A172 (cell line): ENCODE results near the gene C1orf198. TPM values are rescaled to one million over a fixed set of nuclear protein-coding genes. Genes with fewer than 3 reads are reported as not detected.

Experiments used
- DNase-seq: peaks from one replicate; pipeline ENCODE4 v3.0.0-alpha.2; 2015; ENCODE audit warnings: low spot score
- total RNA-seq: library from RNA; depleted of rRNA; stranded (reverse); fragments of >200 nt; shearing (Covaris generic); gene quantifications from 2 replicates; pipeline ENCODE4 v1.2.3, GENCODE V29; 2014

C1orf198 gene
- total RNA-seq, 1 experiment from 2014 or later: 42.9 TPM

DNA sequence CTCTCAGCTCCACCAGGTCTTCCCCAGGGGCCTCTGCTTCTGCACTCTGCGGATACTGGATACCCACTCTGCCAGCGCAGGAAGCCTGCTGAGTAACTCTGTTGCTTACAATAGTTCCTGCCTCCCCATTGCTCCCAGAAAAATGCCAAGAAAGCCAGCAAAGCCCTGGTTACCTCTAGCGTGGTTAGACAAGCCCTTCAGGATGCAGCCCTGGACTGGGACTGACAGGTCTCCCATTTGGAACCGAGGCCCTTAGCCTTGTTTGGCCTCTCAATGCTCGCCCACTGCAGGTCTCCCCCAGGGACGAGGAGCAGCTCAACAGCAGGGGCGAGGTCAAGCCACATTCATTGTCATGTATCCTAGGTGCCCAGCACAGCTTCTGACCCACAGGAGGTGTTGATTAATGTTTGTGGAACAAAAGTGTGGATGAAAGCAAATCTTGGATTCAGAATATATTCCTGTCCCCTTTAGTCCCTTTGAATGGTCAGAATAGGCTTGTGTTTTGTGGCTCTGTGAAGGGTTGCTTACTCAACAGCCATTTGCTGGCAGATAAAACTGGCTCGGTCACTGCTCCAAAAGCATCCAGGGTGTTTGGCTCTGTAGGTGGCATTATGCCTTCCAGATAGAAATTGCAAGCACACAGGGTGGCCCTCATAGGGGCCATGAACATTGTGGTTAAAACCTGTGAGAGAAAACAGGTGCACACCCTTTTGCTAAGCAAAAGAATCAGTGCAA lies 58.9 kb downstream of the C1orf198 start:
- no peak for DNase-seq

DNA sequence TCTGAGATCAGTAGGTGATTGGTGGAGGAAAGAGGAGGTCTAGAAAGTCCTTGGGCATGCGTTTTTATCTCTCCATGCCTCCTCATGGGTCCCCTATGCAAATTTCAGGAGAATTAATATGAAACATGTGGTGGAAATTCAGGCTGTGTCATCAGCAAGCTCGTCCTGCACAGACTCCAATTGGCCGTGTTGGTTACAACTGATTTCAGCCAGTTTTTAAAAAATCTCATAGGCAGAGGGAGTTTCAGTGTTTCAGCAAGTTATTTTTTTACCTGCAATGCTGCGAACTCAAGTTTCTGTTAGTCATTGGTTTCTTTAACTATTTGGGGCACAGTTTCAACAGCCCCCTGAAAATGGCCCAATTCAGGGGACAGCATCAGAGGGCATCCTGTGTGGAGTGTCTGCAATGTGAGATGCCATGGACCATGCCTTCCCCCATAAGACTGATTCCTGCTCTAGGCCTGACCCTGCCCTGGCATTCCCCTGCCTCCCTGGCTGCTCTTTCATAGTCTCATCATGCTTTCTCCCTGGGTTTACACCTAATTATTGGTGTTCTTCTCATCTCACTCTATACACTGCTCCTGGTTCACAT lies 59.9 kb downstream of the C1orf198 start:
- no peak for DNase-seq

DNA sequence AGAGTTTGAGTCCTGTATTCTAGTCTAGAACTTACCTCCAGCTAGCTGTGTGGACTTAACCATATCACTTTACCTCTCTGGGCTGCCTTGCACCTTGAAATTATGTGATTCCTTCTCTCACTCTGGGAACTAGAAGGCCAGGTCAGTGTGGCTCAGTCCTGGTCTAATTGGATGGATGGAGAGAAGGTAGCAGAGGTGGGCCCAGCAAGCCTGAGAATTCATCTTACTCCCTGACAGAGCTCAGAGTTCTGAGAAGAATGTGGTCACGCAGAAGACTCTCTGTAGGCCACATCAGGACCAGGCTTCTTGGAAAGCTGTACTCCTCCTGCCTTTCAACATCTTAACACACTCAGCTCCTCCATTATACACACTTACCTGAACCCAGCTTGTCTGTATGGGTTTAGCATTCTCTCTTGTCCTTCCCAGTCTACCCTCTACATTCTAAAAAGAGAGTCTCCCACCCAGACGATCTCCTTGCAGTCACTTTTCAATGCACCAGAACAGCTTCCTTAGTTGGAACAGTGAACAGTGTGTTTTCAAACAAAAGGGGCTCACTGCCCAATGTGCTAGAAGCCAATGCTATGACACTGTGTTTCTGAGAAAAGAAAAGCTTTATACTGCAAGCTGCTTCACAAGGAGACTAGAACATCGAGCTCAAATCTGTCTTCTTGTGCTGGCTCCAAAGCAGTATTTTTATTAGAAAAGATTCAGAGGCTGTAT lies 60.6 kb downstream of the C1orf198 start:
- no peak for DNase-seq

DNA sequence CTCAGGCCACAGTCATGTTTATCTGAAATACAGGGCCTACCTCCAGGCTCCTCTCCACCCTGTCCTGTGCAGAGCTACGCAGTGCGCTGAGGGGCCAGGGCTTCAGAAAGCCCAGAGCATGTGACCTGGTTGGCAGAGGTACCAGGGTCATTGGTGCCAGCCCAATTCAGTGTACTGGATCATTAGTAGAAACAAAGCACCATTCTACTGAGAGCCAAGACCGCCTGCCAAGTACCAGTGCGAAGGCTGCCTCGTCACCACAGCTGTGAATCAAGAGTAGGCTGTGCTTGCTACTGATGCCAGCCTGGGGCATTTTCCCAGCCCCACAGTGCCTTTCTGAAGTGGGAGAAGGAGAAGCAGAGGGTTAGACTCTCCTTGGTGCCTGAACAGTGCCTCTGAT lies 61.3 kb downstream of the C1orf198 start:
- no peak for DNase-seq

DNA sequence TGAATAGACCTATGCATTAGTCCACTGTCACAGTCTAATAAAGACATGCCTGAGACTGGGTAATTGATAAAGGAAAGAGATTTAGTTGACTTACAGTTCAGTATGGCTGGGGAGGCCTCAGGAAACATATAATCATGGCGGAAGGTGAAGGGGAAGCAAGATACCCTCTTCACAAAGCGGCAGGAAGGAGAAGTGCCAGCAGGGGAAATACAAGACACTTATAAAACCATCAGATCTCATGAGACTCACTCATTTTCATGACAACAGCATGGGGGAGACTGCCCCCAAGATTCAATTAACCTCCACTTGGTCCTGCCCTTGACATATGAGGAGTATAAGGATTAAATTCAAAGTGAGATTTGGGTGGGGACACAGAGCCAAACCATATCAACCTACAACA lies 61.8 kb downstream of the C1orf198 start:
- DNase-seq: no peak

DNA sequence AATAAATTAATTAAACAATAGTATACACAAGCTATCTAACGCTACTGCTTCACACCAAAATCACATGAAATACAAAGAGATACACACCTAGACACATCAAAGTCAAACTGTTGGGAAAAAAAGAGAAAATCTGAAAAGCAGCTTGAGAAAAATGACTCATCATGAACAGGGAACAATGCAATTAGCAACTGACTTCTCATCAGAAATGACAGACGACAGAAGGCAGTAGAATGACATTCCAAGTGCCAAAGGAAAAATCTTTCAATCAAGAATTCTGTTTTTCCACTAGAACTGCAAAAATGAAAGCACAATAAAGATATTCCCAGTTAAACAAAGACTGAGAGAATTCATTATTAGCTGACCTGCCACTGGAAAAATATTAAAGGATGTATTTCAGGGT lies 63.9 kb downstream of the C1orf198 start:
- no peak for DNase-seq

DNA sequence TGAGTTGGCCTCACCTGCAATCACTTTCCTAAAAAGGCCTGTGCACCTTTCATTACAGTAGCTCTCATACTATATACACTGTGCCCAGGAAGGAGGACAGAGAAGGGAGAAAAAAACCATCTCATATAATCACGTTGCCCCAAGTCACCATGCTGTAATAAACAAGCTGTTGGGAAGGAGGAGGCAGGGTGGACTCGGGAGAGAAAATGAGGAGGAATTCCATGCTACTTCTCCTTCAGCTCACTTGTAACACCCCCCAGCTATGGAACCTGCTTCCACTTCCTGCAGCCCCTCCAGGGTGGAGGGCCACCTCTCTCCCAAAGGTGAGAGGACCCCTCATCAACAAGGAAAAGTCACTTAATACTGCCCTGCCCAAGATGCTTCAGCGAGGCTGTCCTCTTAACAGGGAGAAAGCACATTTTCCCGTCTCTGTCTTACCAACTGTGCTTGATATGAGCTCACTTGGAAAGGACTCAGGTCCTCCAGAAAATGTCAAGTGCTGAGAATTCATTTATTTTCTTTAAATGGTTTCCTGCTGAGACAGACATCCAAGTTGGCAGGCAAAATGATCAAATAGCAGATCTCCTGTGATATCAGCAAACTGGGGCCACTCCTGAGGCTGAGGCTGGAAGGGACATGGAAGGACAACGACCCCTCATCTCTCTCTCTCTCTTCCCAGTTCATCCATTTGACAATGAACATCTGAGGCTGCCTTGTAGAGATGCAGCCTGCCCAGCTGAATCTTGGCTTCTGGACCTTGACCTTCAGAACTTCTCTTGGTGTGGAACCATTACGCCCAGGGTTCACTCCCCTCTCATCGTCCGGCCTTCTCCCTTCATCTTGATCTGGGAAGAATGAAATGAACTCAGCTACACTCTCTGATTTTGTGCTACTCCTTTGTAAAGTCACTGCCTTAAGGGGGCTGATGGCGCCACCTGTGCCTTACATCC lies 67.2 kb downstream of the C1orf198 start:
- no peak for DNase-seq

DNA sequence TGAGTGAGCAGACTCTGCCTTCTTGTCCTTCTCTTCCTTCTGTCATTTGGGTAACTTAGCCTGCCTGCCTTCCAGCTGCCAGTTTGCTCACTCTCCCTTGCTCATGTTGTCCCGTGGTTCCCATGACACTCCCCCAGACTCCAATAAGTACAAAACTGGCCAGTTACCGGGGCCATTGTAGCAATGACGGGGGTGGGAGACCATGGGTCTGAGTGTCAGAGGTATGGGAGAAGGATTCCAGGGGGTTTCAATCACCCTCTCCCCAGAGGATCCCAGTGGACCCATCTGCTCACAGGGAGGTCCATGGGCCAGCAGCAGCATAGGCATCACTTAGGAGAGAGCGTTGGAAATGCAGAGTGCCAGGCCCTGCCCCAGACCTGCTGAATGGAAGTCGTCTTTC lies 69.8 kb downstream of the C1orf198 start:
- no peak for DNase-seq

DNA sequence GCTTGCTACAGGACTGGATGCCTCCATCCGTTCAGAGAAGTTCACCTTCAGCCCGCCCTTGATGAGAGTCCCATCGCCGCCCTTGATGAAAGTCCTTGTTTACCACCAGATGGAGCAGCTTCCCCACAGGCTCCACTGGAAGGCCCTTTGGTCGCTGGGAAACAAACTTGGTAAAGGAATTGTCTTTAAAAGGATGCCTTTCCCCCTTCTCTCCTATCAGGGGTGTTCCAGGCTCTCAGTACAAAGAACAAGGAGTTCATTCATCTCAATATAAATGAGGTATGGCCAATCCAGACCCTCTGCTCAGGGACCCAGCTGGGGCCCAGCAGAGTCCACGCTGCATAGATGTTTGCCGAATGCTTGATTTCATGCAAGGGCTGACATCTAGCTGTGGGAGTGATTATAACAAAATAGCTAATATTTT lies 70.4 kb downstream of the C1orf198 start:
- peak; percentile 65 for DNase-seq

DNA sequence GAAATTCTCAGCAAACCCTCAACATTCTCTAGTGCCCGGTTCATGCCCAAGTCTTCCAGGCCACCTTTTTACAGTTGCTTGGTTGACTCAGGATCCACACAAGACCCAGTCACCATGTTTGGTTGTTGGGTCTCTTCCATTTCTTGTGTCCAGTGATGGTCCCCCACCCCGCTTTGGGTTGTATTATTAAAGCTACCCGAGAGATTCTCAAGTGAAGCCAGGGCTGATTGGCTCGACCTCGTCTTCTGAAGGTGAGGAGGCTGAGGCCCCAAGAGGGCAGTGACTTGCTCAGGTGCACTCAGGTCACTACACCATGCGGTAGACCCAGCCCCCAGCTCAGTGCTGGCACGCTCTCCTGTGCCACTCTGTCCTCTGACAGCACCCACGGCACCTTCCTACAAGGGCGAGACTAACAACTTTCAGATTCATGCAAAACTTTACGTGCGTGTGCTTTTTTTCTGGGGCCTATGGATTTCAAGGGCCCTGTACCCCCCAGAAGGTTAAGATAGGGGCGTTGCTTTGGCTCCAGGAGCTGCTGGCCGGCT lies 70.9 kb downstream of the C1orf198 start:
- DNase-seq: no peak

DNA sequence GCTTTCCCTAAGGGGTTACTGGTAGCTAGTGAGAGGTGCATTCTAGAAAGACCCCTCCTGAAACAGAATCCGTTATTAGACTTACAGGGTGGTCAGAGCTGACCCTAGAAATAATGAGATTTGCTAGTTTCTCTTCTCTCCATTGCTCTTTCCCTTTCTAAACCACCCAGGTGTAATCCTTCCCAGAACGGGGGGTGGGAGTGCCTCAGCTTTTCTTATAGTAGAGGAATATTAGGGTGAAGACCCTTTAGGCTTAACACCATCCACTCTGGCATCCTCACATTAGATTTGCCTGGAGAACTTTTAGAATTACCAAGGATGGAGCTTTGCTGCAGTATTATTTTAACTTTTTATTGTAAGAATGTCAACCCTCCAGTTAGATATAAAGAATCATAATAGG lies 71.7 kb downstream of the C1orf198 start:
- DNase-seq: no peak

DNA sequence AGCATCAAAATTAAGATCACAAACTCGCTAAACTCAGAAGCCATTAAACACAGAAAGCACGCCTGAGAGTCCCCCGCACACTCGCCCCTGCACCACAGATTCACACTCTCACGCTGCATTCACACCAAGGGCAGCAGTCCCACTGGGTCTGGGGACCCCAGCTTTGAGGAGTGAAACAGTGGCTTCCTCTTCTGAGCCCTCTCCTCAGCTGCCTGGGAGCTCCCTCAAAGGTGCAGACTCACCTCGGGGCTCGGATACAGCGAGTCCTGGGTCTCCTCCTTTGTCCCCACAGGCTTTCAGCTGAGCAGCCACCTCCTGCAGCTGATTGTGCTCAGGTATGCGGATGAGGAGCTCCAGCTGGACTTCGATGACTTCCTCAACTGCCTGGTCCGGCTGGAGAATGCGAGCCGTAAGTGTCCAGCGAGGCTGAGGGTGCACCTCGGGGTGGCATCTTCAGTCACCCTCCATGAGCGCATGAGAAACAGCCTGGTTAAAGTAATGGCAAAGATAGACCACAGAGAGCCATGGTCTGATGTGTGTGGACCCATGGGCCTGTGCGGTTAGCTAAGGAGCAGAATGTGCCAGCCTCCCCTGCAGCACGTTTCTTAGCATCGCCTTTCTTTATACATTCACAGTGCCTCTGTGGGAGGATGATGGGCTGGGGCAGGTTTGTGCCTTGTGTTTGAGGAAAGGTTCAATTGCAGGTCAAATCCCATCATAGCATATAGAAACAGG lies 73.3 kb downstream of the C1orf198 start:
- DNase-seq: no peak

DNA sequence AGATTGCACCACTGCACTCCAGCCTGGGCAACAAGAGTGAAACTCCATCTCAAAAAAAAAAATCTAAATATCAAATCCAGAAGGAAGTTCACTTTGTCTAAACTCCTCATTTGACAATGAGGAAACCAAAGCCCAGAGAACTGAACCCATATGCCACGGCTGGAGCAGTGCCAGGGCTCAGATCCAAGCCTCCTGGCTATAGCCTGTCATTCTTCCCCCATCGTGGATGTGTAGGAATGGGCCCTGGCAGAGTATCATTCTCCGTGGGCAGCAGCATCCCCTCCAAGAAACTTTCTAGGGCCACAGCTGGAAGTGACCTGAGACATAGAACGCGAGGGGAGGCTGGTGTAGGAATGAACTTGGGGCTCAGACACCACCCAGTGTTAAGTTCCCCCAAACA lies 73.9 kb downstream of the C1orf198 start:
- DNase-seq: no peak

DNA sequence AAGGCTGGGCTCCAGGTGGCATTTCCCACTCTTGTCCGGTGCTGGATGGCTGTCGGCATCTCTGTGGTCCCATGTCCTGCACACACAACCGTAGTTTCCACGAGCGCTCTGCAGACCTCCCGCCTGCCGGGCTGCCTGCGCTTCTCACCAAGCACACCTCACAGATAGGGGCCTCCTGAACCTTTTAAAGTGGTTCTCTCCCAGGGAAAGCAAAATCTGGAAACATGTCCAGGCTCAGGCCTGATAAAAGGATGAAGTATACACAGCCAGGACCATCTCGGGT lies 74.9 kb downstream of the C1orf198 start:
- DNase-seq: no peak

DNA sequence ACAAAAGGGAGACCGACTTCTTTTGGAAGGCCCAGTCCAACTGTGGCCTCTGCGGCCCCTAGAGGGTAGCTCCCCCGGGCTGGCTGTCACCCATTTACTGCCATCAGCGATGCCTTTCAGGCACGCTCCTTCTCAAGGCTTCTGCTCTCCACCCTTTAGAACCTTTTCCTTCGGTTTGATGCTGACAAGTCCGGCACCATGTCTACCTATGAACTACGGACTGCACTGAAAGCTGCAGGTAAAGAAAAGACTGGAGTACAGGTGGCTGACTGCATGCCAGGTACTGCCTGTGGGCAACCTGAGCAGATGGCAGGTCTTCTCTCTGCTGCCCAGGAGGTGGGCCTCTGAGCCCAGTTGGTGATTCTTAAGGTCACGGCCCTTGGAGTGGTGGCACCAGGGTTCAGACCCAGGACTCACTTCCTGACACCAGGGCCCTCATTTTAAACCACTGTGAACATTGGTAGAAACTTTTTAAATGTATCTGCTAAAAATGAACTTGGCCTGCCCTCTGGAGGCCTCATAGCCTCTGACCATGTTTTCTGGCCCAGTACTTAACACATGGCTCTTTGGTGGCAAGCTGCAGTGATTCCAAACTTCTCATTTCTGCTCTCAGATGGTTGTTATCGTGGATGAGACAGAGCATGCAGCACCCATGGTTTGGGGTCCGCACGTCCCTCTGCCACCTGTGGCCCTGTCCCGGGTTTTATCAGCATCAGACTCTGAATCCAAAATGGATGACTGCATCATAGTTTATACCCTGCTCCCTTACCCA lies 75.4 kb downstream of the C1orf198 start:
- DNase-seq: no peak

DNA sequence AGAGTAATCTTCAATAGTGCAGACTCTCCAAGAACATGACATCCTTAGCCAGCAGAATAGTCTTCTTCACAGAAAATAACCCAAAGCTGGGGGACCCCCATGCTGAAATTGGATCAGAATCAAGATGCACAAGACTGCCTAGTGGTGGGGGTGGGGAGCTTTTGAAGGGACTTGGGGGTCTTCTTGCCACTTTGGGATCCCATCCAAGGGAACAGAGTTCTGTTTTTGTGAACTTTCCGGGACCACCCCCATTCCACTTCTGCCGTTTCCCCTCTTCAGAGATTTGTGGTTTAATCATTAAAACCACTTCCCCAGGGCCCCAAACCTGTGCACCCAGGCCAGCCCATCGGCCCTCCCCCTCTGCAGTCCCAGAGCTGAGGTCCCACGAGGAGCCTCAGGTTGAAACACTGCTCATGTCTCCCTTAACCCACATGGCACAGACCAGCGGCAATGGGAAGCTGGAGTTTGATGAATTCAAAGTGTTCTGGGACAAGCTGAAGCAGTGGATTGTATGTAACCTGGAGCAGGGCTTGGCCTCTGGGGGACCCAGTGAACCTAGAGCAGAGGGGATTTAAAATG lies 76.2 kb downstream of the C1orf198 start:
- no peak for DNase-seq

DNA sequence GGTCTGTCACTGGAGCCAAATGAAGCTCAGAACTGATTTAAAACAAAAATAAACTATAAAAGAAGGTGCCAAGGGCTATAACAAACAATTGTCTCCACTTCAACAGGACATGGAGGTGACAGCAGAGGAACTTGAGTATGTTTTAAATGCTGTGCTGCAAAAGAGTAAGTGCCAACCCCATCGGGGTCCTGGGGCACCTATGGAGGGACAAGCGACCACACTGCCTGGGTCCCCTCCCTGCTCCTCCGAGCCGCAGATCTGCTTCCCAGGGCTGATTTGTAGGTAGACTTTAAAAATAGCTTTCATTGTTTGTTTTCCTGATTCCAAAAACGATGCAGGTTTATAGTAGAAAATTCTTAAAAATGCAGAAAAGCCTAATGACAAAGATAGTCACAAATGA lies 78.3 kb downstream of the C1orf198 start:
- no peak for DNase-seq

DNA sequence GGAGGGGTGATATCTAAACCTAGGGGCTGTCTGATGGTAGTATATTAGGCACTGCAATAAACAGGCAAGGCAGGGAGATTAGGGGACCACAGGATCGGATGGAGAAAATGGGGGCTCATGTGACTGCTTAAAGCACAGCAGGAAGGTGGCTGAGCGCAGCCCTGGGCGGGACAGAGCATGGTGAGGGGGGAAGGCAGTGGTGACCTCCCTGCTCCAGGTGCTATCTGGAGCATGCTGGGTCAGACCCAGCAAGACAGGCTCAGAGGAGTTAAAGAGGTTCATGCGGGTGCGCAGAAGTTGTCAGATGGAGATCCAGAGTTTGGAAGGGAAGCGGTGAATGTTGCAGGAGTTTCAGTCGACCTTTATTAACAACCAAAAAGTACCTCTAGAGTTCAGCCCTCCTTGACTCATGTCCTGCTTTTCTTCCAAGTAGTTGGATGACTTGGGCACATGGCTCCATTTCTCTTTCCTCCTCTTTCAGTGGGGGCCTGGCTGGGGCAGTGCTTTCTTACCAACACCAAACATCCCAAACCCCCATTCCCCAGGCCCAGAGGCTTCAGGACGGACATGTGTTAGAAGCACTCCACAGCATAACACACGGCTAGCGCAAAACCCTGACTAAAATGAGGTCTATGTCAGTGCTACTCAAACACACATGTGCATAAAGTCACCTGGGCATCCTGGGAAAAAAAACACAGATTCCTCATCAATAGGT lies 79.6 kb downstream of the C1orf198 start:
- no peak for DNase-seq

DNA sequence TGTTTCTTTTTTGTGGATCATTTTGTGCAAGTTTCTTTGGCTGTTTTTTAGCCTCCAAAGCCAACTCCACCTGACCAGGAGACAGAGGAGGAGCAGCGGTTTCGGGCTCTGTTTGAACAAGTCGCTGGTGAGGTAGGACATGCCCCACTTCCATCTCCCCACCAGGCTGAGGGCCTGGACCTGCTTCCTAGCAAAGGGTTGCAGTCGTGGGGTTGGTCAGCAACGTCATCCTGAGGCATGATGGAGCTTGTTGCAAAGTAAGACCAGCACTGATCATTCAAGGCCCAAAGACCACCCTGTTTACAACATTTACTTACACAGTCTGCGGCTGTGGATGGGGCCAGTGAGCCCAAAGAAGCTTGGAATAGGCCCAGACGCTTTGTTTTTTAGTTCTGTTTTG lies 80.8 kb downstream of the C1orf198 start:
- no peak for DNase-seq
